Measurements from ENCODE around the gene SERP2. TPM values are rescaled to one million over a fixed set of nuclear protein-coding genes. Genes with fewer than 3 reads are reported as not detected.

Gene SERP2
- total and polyA plus RNA-seq, 2 donors (not counting 3 experiments of a cell fraction or from before 2014, with no cell fraction given): 0.30 TPM; not detected in 1

DNA sequence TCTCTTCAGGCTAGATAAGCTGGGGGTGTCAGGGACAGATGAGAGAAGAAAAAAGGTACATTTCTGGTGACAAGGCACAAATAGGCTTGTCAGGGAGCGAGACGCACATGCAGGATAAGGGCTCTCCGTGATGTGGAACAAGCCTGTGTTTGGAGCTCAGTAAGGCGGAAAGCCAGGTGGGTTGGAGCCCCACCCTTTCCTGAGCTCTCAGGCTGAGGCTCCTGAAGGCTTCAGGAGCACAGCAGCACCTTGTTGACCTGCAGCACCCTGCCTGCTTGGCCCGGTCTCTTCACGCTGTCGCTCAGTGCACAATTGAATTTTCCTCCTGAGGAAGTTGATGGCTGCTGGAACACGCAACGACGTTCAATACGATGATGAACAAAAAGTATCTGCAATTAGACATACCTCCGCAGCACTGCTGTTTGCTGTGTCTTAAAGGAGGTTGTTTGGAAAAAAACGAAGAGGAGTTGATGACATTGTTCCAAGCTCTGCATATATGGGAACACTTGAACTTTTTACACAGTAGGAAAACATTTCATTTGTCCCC, 29.3 kb downstream of the SERP2 start:
- FAIRE-seq: no peak
- CTCF ChIA-PET: interaction anchor here (1.1 to 1.8 kb wide), 5 partner anchors 10 to 160 kb away, joined by 3 to 6 read pairs (median 4); no protein-coding TSS in a partner anchor
- POLR2A ChIA-PET: no interaction called here

GRCh38 chr13:44403461-44404056, 29.9 kb downstream of the SERP2 start:
- Histone ChIP-seq H3K9me1 (replicated peaks; ENCODE audit: control insufficient read depth, extremely low read depth, insufficient read depth, low read length) (no peaks in the 10 kb centered on the region), H3K36me3 (ENCODE audit: control insufficient read depth in 2 of 2, extremely low read depth in 1 of 2, insufficient read depth in 2 of 2, low read length in 2 of 2) (no peaks in the 10 kb centered on the region), H2AFZ (ENCODE audit: low read depth, low read length) (no peak overlapping the region), H3K27me3 (ENCODE audit: control insufficient read depth in 2 of 2, insufficient read depth in 2 of 2, low read length in 2 of 2) (peaks cover 0 to 2% of the 10 kb centered on the region in 2 experiments), H3K4me2 (ENCODE audit: insufficient read depth, low read length) (no peak overlapping the region), H4K20me1 (replicated peaks; ENCODE audit: control insufficient read depth, extremely low read depth, insufficient read depth, low read length) (no peaks in the 10 kb centered on the region), H3K9me3 (replicated peaks; ENCODE audit: control insufficient read depth, insufficient read depth, low read length) (no peaks in the 10 kb centered on the region), H3K4me3 (replicated peaks in 1 of 3; ENCODE audit: insufficient read depth in 1 of 3, low read depth in 1 of 3, low read length in 3 of 3) (no peak overlapping the region), H3K27ac (ENCODE audit: insufficient read depth, low read depth, low read length) (no peak overlapping the region), H3K79me2 (ENCODE audit: control insufficient read depth, insufficient read depth, low read length) (no peaks in the 10 kb centered on the region), H3K9ac (replicated peaks; ENCODE audit: extremely low read depth, insufficient read depth, low read length) (no peak overlapping the region), H3K4me1 (ENCODE audit: control insufficient read depth, extremely low read depth, insufficient read depth, low read length) (peaks cover 4% of the 10 kb centered on the region)
- dilution Hi-C loops (cut with MboI; ENCODE audit: extremely low pct_ligation_motif_present, low sequenced_read_pairs) (no loop called here), intact Hi-C loops (cut with micrococcal nuclease) (no loop called here)
- TF ChIP-seq JUN (IDR thresholded peaks at IDR 0.05; ENCODE audit: borderline replicate concordance, insufficient read depth, insufficient read length, low read depth) (no peak), GATA2 (IDR thresholded peaks at IDR 0.05; ENCODE audit: insufficient read depth, insufficient read length, low read depth, low read length) (no peak), MYC (IDR thresholded peaks at IDR 0.05; ENCODE audit: low read depth, low read length) (no peak), MAX (IDR thresholded peaks at IDR 0.05; ENCODE audit: insufficient read depth, insufficient read length) (no peak), POLR2A (IDR thresholded peaks at IDR 0.05; ENCODE audit: low read depth, low read length) (no peak), EZH2 (IDR thresholded peaks at IDR 0.05; ENCODE audit: borderline replicate concordance, low read depth, low read length, severe bottlenecking) (no peak), POLR2AphosphoS5 (IDR thresholded peaks at IDR 0.05; ENCODE audit: insufficient read depth, low read depth, low read length) (no peak), FOS (IDR thresholded peaks at IDR 0.05; ENCODE audit: borderline replicate concordance, insufficient read depth, low read length) (no peak)
- TF ChIP-seq, protein P1, sequence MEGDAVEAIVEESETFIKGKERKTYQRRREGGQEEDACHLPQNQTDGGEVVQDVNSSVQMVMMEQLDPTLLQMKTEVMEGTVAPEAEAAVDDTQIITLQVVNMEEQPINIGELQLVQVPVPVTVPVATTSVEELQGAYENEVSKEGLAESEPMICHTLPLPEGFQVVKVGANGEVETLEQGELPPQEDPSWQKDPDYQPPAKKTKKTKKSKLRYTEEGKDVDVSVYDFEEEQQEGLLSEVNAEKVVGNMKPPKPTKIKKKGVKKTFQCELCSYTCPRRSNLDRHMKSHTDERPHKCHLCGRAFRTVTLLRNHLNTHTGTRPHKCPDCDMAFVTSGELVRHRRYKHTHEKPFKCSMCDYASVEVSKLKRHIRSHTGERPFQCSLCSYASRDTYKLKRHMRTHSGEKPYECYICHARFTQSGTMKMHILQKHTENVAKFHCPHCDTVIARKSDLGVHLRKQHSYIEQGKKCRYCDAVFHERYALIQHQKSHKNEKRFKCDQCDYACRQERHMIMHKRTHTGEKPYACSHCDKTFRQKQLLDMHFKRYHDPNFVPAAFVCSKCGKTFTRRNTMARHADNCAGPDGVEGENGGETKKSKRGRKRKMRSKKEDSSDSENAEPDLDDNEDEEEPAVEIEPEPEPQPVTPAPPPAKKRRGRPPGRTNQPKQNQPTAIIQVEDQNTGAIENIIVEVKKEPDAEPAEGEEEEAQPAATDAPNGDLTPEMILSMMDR (IDR thresholded peaks at IDR 0.05; ENCODE audit: extremely low read depth in 1 of 2, insufficient read depth in 1 of 2, low read depth in 1 of 2, low read length in 2 of 2): no peak
- FAIRE-seq: no peak
- POLR2A ChIA-PET: no interaction called here
- BruUV-seq (replicated peaks): no TSS peak
- CTCF ChIA-PET: interaction anchor here (1.1 to 1.8 kb wide), 5 partner anchors 9 to 160 kb away, joined by 3 to 6 read pairs (median 4); no protein-coding TSS in a partner anchor
- DNase-seq (ENCODE audit: low read depth, low spot score): no peak

More for the DNA sequence above, 29.3 kb downstream of the SERP2 start:
- Histone ChIP-seq H3K9me3 (replicated peaks; ENCODE audit: control insufficient read depth, insufficient read depth, low read length) (no peaks in the 10 kb centered on the region), H3K4me3 (replicated peaks in 1 of 3; ENCODE audit: insufficient read depth in 1 of 3, low read depth in 1 of 3, low read length in 3 of 3) (no peak overlapping the region), H3K27ac (ENCODE audit: insufficient read depth, low read depth, low read length) (no peak overlapping the region), H2AFZ (ENCODE audit: low read depth, low read length) (no peak overlapping the region), H4K20me1 (replicated peaks; ENCODE audit: control insufficient read depth, extremely low read depth, insufficient read depth, low read length) (no peaks in the 10 kb centered on the region), H3K4me1 (ENCODE audit: control insufficient read depth, extremely low read depth, insufficient read depth, low read length) (peaks cover 4% of the 10 kb centered on the region), H3K79me2 (ENCODE audit: control insufficient read depth, insufficient read depth, low read length) (no peaks in the 10 kb centered on the region), H3K9ac (replicated peaks; ENCODE audit: extremely low read depth, insufficient read depth, low read length) (no peak overlapping the region), H3K36me3 (ENCODE audit: control insufficient read depth in 2 of 2, extremely low read depth in 1 of 2, insufficient read depth in 2 of 2, low read length in 2 of 2) (no peaks in the 10 kb centered on the region), H3K9me1 (replicated peaks; ENCODE audit: control insufficient read depth, extremely low read depth, insufficient read depth, low read length) (no peaks in the 10 kb centered on the region), H3K27me3 (ENCODE audit: control insufficient read depth in 2 of 2, insufficient read depth in 2 of 2, low read length in 2 of 2) (peaks cover 0 to 2% of the 10 kb centered on the region in 2 experiments), H3K4me2 (ENCODE audit: insufficient read depth, low read length) (no peak overlapping the region)
- dilution Hi-C loops (cut with MboI; ENCODE audit: extremely low pct_ligation_motif_present, low sequenced_read_pairs): no loop called here
- intact Hi-C loops (cut with micrococcal nuclease): no loop called here
- TF ChIP-seq MAX (IDR thresholded peaks at IDR 0.05; ENCODE audit: insufficient read depth, insufficient read length): no peak
- DNase-seq (ENCODE audit: low read depth, low spot score): no peak
- BruUV-seq (replicated peaks): no TSS peak

All from endothelial cell of umbilical vein (primary cell).